ENCODE data around the gene GPSM3. TPM values are rescaled to one million over a fixed set of nuclear protein-coding genes. Genes with fewer than 3 reads are reported as not detected.

The GPSM3 gene
- total and polyA plus RNA-seq, 2 of the 13 experiments (the other 11 are each of a cell fraction or from before 2014, with no cell fraction given) = 0.18 to 6.2 TPM

GRCh38 chr6:32190054-32190851, 2.2 kb downstream of the GPSM3 start, which contains the start of gene PBX2:
Gene PBX2, minus strand, starts transcription at chr6:32190202. Its CDS starts 287 bp downstream, at chr6:32189915.
- Histone ChIP-seq H3K4me3 (replicated peaks in 1 of 3; ENCODE audit: insufficient read depth in 1 of 3, low read depth in 2 of 3, low read length in 3 of 3) (peak within 1 kb of the TSS; percentile 74 to 93 (median 79)), H3K4me1 (ENCODE audit: insufficient read depth, low read length) (peaks cover 46% of the 10 kb centered on the region), H2AFZ (ENCODE audit: low read length) (no peak within 1 kb of the TSS), H3K27ac (ENCODE audit: extremely low read length, insufficient read depth, low read length) (peak within 1 kb of the TSS; percentile 80), H3K79me2 (ENCODE audit: insufficient read depth, low read length) (peaks cover 15% of the 10 kb centered on the region), H3K9ac (ENCODE audit: insufficient read depth, low read depth, low read length) (peak within 1 kb of the TSS; percentile 90), H3K36me3 (replicated peaks in 1 of 2; ENCODE audit: control insufficient read depth in 1 of 2, insufficient read depth in 2 of 2, low read length in 2 of 2) (peaks cover 7 to 19% of the 10 kb centered on the region in 2 experiments), H3K4me2 (ENCODE audit: low read depth, low read length) (peak within 1 kb of the TSS; percentile 95), H4K20me1 (ENCODE audit: insufficient read depth, low read length) (no peaks in the 10 kb centered on the region), H3K27me3 (ENCODE audit: control insufficient read depth in 1 of 2, insufficient read depth in 2 of 2, low read length in 2 of 2) (no peaks in the 10 kb centered on the region; a peak in 1 of 5 replicates), H3K9me3 (ENCODE audit: low read length) (no peaks in the 10 kb centered on the region)
- intact Hi-C loops (cut with micrococcal nuclease; ENCODE audit: unreplicated experiment) (loop anchor here (1.0 kb wide), 1 partner anchor 12 kb away; the partner anchor contains the start of gene RNF5), in situ Hi-C loops (cut with HindIII; ENCODE audit: extremely low pct_ligation_motif_present, low pct_unique_long_range_greater_than_20kb) (loop anchor here (5.0 kb wide), 1 partner anchor 782 kb away; no protein-coding TSS in a partner anchor)
- ATAC-seq (peak; percentile 76), DNase-seq (ENCODE audit: low spot score) (peak; percentile 87), FAIRE-seq (peak; percentile 74)
- POLR2A ChIA-PET = interaction anchor here (0.6 to 7.1 kb wide), 11 partner anchors 8 to 781 kb away, joined by 3 to 127 read pairs (median 4); partner anchors contain the start of genes AGPAT1, ATF6B, CFB and FKBPL
- CTCF ChIA-PET (ENCODE audit: low intra/inter-chr PET ratio, low total read pairs) = no interaction called here
- WGBS (ENCODE audit: low lambda C conversion rate) = 2% methylated on average over 23 of the region's 23 CpGs
- BruUV-seq (replicated peaks) = TSS peak; percentile 88
- TF ChIP-seq HNF1B (CRISPR knock-in tag; IDR thresholded peaks at IDR 0.05) (no peak), ZNF713 (CRISPR knock-in tag; IDR thresholded peaks at IDR 0.05) (0 out of 2 replicates have a peak, but pooled peaks have one; percentile 82), ZNF460 (CRISPR knock-in tag; IDR thresholded peaks at IDR 0.05; ENCODE audit: borderline replicate concordance) (no peak), ZNF7 (CRISPR knock-in tag; IDR thresholded peaks at IDR 0.05) (no peak), TOE1 (CRISPR knock-in tag; IDR thresholded peaks at IDR 0.05) (no peak), GFI1 (CRISPR knock-in tag; IDR thresholded peaks at IDR 0.05; ENCODE audit: borderline replicate concordance) (no peak), HMGXB3 (CRISPR knock-in tag; IDR thresholded peaks at IDR 0.05; ENCODE audit: borderline replicate concordance) (no peak), ZNF329 (CRISPR knock-in tag; IDR thresholded peaks at IDR 0.05; ENCODE audit: low read depth) (peak; percentile 35; the same call in 1 of the 2 replicates), NONO (IDR thresholded peaks at IDR 0.05) (no peak), NONO (CRISPR knock-in tag; conservative IDR thresholded peaks at IDR 0.05) (no peak), ZBTB33 (CRISPR knock-in tag; IDR thresholded peaks at IDR 0.05) (no peak), KDM5B (CRISPR knock-in tag; IDR thresholded peaks at IDR 0.05; ENCODE audit: borderline replicate concordance) (peak; percentile 69; the same call in 1 of the 2 replicates), MNT (IDR thresholded peaks at IDR 0.05) (no peak)
